Psoas muscle (tissue), 8 donors: ENCODE data around the gene TAGLN2. TPM values are rescaled to one million over a fixed set of nuclear protein-coding genes. Genes with fewer than 3 reads are reported as not detected.
A peak's percentile ranks its signal among the peaks of the same experiment; 100 is the strongest.

Source experiments
- ATAC-seq, 4 donors: fragments of 200-7000 bp; cut with Tn5 transposase; one replicate each; pipeline ENCODE4 v1.9.1; 2020; ENCODE audit warnings: moderate library complexity in 3 of 4, mild to moderate bottlenecking in 2 of 4
- DNase-seq, 2 donors: peaks; one replicate each; pipeline ENCODE4 v3.0.0-alpha.2; 2020
- H3K27ac ChIP-seq: fragments of 200-600 bp; one replicate; pipeline ENCODE4 v1.8.0; 2022
- H3K27me3 ChIP-seq, 3 donors: fragments of 200-600 bp in 1 of 3; one replicate each; pipeline versions ENCODE4 v1.6.1 to v1.8.0; 2013 to 2022; ENCODE audit warnings: low read length in 2 of 3, mild to moderate bottlenecking in 2 of 3, moderate library complexity in 1 of 3; ENCODE audit not compliant: insufficient read depth in 3 of 3
- H3K36me3 ChIP-seq, 2 donors: fragments of 200-600 bp in 1 of 2; one replicate each; pipeline versions ENCODE4 v1.6.1 to v1.8.0; 2013 to 2022; ENCODE audit warnings: low read depth in 1 of 2, mild to moderate bottlenecking in 1 of 2, moderate library complexity in 1 of 2; ENCODE audit not compliant: insufficient read depth in 1 of 2
- H3K4me1 ChIP-seq: fragments of 200-600 bp; one replicate; pipeline ENCODE4 v1.8.0; 2022
- H3K4me3 ChIP-seq: fragments of 200-600 bp; one replicate; pipeline ENCODE4 v1.8.0; 2022; ENCODE audit warnings: mild to moderate bottlenecking
- H3K9me3 ChIP-seq: fragments of 200-600 bp; one replicate; pipeline ENCODE4 v1.8.0; 2022
- CTCF ChIP-seq: fragments of 200-600 bp; IDR thresholded peaks from one replicate; pipeline ENCODE4 v1.8.0; 2022; ENCODE audit warnings: antibody characterized with exemption
- WGBS, 3 donors: extraction: QIAGEN DNeasy Blood & Tissue Kit; methylation state at CpG; one replicate each; pipeline versions ENCODE4 v1.1.6 to v1.1.7; 2013; 5-methylcytosine and 5-hydroxymethylcytosine counted together
- intact Hi-C, 2 donors: fragments of 100-400 bp; cut with DNase I; formaldehyde crosslinking; loops; one replicate each; pipeline versions ENCODE4 v1.11.0 to v1.14.2; 2022
- polyA plus RNA-seq, 3 donors: library from polyadenylated mRNA; stranded (reverse); fragments of 200-250 nt; gene quantifications; one replicate each; pipeline ENCODE4 v1.2.3, GENCODE V29; 2013
- total RNA-seq, 4 donors: library from RNA; stranded (reverse); fragmentation: NEBNext Ultra II Directional in 2 of 4; extraction: Animal tissue kit (Norgen Biotek cat#: 25700) in 2 of 4; gene quantifications; one replicate each; pipeline versions ENCODE4 v1.2.1 to v1.2.4, GENCODE V29; 2021 to 2023
- donor health status: healthy with polysubstance abuse.
- donor health status: DM: no; HTN: no; CAD: no; lungs with moderate emphysema.
- donor health status: Bipolar disorder and iron deficiency.
- donor health status: healthy.
- donor health status: DM: yes; HTN: yes; CAD: no.
- donor health status: DM: no; HTN: no; CAD: no.
- donor health status: DM: no; HTN: no; CAD: no.
- donor health status: DM: yes; HTN: yes; CAD: no.

The TAGLN2 gene
- total and polyA plus RNA-seq, 7 donors: 29.6 to 91.6 (median 46.0) TPM

GRCh38 chr1:159884296-159884695, 41.0 kb downstream of the TAGLN2 start:
- Histone ChIP-seq H3K27ac (no peak overlapping the region), H3K4me1 (peaks cover under 1% of the 10 kb centered on the region), H3K9me3 (no peaks in the 10 kb centered on the region), H3K27me3 (no peaks in the 10 kb centered on the region), H3K4me3 (no peak overlapping the region), H3K36me3 (no peaks in the 10 kb centered on the region)
- 70 to 77% (median 71%) methylated on average over 8 of the region's 8 CpGs for WGBS, 3 donors
- no peak for TF ChIP-seq CTCF
- DNase-seq (no peak), ATAC-seq (no peak)
- intact Hi-C loops: no loop called here

- Histone ChIP-seq H3K27me3 (no peaks in the 10 kb centered on the region), H3K36me3 (no peaks in the 10 kb centered on the region), H3K9me3 (no peaks in the 10 kb centered on the region), H3K4me3 (no peak overlapping the region), H3K27ac (no peak overlapping the region), H3K4me1 (no peaks in the 10 kb centered on the region)
- DNase-seq: no peak
- intact Hi-C loops: no loop called here
- WGBS, 3 donors: 60 to 80% (median 62%) methylated on average over 4 of the region's 4 CpGs
- TF ChIP-seq CTCF: no peak
- no peak for ATAC-seq
Observed at GRCh38 chr1:159883134-159883533, 42.2 kb downstream of the TAGLN2 start.

- 85 to 92% (median 88%) methylated on average over 2 of the region's 2 CpGs for WGBS, 3 donors
- Histone ChIP-seq H3K4me1 (no peaks in the 10 kb centered on the region), H3K4me3 (no peak overlapping the region), H3K27ac (no peak overlapping the region), H3K9me3 (no peaks in the 10 kb centered on the region), H3K36me3 (no peaks in the 10 kb centered on the region), H3K27me3 (no peaks in the 10 kb centered on the region)
- intact Hi-C loops: no loop called here
- TF ChIP-seq CTCF: no peak
- ATAC-seq (no peak), DNase-seq (no peak)
Observed at GRCh38 chr1:159882527-159882862, 42.8 kb downstream of the TAGLN2 start.

GRCh38 chr1:159881622-159882526, 43.4 kb downstream of the TAGLN2 start:
- H3K36me3 ChIP-seq: no peaks in the 10 kb centered on the region
- intact Hi-C loops: no loop called here
- no peaks in the 10 kb centered on the region for H3K27me3 ChIP-seq
- no peak overlapping the region for H3K4me3 ChIP-seq
- 69 to 70% (median 69%) methylated on average over 6 of the region's 6 CpGs for WGBS, 3 donors
- no peaks in the 10 kb centered on the region for H3K4me1 ChIP-seq
- ATAC-seq (peak in 1 of 4 donors; percentile 50), DNase-seq (peak; percentile 66 to 68)
- TF ChIP-seq CTCF: no peak
- H3K27ac ChIP-seq: no peak overlapping the region
- no peaks in the 10 kb centered on the region for H3K9me3 ChIP-seq

GRCh38 chr1:159880430-159880829, 44.9 kb downstream of the TAGLN2 start:
- H3K36me3 ChIP-seq: no peaks in the 10 kb centered on the region
- no peaks in the 10 kb centered on the region for H3K9me3 ChIP-seq
- intact Hi-C loops: no loop called here
- no peak for TF ChIP-seq CTCF
- WGBS, 3 donors: 92 to 95% (median 94%) methylated on average over 3 of the region's 3 CpGs
- H3K4me1 ChIP-seq: no peaks in the 10 kb centered on the region
- no peaks in the 10 kb centered on the region for H3K27me3 ChIP-seq
- H3K27ac ChIP-seq: no peak overlapping the region
- no peak overlapping the region for H3K4me3 ChIP-seq
- DNase-seq: no peak
- ATAC-seq: no peak
